Measurements from ENCODE around the gene GFRA3.

GFRA3 gene

DNA sequence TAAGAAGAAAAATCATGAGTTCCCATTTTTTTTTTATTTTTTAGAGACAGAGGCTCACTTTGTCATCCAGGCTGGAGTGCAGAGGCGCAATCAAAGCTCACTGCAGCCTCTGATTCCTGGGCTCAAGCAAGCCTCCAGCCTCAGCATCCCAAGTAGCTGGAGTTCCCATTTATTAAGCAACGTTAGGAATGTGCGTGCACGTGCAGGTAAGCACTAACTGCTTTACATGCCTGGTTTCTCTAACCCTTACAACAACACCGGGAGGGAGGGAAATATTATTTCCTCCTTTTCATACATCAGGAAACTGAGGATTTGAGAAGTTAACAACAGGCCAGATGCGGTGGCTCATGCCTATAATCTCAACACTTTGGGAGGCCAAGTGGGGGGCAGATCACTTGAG, 45.0 kb downstream of the GFRA3 start:
- TF ChIP-seq, protein P1, sequence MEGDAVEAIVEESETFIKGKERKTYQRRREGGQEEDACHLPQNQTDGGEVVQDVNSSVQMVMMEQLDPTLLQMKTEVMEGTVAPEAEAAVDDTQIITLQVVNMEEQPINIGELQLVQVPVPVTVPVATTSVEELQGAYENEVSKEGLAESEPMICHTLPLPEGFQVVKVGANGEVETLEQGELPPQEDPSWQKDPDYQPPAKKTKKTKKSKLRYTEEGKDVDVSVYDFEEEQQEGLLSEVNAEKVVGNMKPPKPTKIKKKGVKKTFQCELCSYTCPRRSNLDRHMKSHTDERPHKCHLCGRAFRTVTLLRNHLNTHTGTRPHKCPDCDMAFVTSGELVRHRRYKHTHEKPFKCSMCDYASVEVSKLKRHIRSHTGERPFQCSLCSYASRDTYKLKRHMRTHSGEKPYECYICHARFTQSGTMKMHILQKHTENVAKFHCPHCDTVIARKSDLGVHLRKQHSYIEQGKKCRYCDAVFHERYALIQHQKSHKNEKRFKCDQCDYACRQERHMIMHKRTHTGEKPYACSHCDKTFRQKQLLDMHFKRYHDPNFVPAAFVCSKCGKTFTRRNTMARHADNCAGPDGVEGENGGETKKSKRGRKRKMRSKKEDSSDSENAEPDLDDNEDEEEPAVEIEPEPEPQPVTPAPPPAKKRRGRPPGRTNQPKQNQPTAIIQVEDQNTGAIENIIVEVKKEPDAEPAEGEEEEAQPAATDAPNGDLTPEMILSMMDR (IDR thresholded peaks at IDR 0.05; ENCODE audit: low read length, missing control alignments) = no peak
- no peak overlapping the region for H3K4me3 ChIP-seq (replicated peaks; ENCODE audit: low read depth, low read length)
- DNase-seq (ENCODE audit: low read depth) = no peak

DNA sequence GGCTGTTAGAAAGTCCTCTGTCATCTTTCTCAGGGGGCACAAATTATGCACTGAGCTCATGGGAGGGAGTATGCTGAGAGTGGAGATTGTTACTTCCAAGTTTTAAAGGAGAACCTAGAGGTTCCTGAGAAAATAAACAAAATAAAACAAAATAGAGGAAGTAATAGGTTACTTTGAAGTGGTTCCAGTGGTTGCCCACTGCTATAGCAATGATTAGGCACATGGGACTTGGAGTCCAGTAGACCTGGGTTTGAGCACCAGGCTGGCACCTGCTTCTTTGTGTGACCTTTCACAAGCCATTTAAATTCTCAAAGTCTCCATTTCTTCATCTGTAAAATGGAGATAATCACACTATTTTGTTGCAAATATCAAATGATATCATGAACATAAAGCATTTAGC, 47.5 kb downstream of the GFRA3 start:
- no peak for DNase-seq (ENCODE audit: low read depth)
- no peak overlapping the region for H3K4me3 ChIP-seq (replicated peaks; ENCODE audit: low read depth, low read length)
- TF ChIP-seq, protein P1 (IDR thresholded peaks at IDR 0.05; ENCODE audit: low read length, missing control alignments) = no peak

DNA sequence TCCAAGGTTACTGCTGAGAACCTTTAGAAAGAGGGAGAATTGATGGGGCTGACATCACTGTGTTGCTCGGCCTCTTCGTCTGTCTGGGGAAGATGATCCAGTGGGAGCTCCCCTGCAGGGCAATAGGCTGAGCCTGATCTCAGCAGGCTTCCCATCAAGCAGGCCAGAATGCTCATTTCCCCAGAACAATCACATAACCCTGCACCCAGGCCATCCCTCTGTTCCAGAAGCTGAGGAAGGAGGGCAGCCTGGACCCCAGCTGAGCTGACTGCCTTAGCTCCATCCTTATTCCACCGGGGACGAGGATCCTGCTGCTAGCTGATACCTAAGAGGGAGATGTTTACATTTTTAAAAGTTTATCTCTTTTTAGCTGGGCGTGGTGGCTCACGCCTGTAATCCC, 49.7 kb downstream of the GFRA3 start:
- no peak overlapping the region for H3K4me3 ChIP-seq (replicated peaks; ENCODE audit: low read depth, low read length)
- TF ChIP-seq, protein P1 (IDR thresholded peaks at IDR 0.05; ENCODE audit: low read length, missing control alignments) = no peak
- no peak for DNase-seq (ENCODE audit: low read depth)

DNA sequence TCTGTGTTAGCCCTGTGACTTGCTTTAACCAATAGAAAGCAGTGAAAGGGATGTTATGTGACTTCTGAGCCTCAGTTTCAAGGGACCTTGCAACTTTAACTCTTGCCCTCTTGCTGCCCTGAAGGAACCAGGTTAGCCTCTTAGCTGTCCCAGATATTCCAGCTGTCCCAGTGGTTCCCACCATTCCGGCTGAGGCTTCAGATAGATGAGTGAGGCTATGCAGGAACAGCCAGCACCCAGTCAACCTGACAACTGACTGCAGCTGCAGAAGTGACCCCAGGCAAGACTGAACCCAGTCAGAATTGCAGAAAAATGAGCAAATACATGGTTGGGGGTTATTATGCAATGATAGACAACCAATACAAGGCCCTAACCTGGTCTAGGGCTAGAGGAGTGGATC, 50.9 kb downstream of the GFRA3 start:
- no peak for DNase-seq (ENCODE audit: low read depth)
- TF ChIP-seq, protein P1 (IDR thresholded peaks at IDR 0.05; ENCODE audit: low read length, missing control alignments) = no peak
- no peak overlapping the region for H3K4me3 ChIP-seq (replicated peaks; ENCODE audit: low read depth, low read length)

DNA sequence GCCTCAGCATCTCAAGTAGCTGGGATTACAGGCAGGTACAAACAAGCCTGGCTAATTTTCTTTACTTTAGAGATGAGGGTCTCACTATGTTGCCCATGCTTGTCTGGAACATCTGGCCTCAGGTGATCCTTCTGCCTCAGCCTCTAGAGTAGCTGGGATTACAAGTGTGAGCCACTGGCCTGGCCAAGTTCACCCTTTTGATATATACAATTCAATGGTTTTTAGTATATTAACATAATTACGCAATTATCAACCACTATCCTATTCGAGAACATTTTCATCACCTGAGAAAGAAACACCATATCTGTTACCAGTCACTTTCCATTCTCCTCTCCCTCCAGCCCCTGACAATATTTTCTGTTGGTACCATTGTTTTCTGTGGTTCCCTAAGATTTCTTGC, 57.6 kb downstream of the GFRA3 start:
- no peak overlapping the region for H3K4me3 ChIP-seq (replicated peaks; ENCODE audit: low read depth, low read length)
- TF ChIP-seq, protein P1 (IDR thresholded peaks at IDR 0.05; ENCODE audit: low read length, missing control alignments) = no peak
- no peak for DNase-seq (ENCODE audit: low read depth)

DNA sequence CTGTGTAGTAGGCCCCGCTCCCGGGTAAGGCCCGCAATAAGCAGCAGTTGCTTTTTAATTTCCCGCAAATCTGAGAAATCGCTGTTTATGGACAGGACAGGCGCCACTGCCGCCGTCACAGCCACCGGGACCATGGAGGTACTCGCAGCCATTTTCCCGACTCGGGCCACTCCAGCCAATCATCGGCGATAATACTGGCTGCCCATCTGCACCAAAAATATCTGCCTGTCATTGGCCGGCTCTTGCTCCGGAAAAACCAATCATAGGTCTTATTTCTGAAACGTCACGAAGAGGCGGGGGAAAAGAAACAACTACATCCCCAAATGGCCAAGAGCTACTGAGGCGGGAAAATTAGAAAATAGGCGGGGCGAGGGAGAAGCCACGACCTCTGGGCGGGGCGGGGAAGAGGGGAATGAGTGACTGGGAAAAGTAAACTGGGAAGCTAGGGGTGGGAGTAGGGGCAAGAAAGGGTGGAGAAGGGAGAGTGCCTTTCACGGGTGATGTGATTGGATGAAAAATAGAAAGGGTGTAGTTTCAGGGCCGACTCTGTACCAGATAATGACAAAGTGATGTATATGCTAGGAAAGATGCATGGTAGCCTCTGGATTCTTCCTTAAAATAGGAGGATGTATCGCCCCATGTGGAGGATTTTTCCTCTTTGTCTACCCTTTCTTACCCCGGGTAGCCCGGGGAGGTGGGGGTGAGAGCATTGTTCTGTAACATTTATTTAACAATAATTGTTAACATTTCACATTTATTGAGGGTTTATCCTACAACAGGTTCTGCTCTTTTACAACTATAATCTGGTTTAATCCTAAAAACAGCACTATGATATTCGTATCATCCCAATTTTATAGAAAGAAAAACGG, 61.0 kb downstream of the GFRA3 start, which contains the start of gene CDC23:
Gene CDC23, minus strand, starts transcription at position 163 of the 869 bp plus-strand sequence. Its CDS starts 11 bp downstream, at position 152.
- TF ChIP-seq, protein P1 (IDR thresholded peaks at IDR 0.05; ENCODE audit: low read length, missing control alignments) = no peak
- H3K4me3 ChIP-seq (replicated peaks; ENCODE audit: low read depth, low read length) = peak within 1 kb of the TSS; percentile 88
- peak; percentile 98 for DNase-seq (ENCODE audit: low read depth)

DNA sequence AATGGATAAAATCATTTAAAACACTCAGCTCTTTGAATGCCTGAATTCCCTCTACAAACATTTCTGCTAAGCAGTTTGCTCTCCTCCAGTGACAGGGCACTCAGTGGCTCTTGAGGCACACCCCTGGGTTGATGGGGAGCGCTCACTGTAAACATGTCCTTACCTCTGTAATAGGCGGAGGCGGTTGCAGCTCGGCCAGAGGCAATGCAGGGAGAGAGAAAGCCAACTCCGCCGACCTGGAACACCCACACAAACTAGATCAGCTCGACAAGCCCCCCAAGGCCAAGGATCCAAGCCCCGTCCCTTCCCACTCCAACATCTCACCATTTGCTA, 61.6 kb downstream of the GFRA3 start:
- DNase-seq (ENCODE audit: low read depth) = peak; percentile 2
- TF ChIP-seq, protein P1 (IDR thresholded peaks at IDR 0.05; ENCODE audit: low read length, missing control alignments) = no peak
- peak overlapping the region; percentile 88 for H3K4me3 ChIP-seq (replicated peaks; ENCODE audit: low read depth, low read length)
